IPS-15b (cell line): ENCODE data around the gene ATRX.
"Not testable (repeated sequence)": the region's sequence is repeated elsewhere in the genome, so short reads cannot be mapped to it uniquely, and the experiment has no call there.

ENCODE experiments used
- H3K27me3 ChIP-seq: one replicate; pipeline ENCODE4 v1.6.1; 2013; ENCODE audit warnings: low read length; ENCODE audit not compliant: control insufficient read depth, insufficient read depth
- H3K36me3 ChIP-seq: one replicate; pipeline ENCODE4 v1.6.1; 2013; ENCODE audit warnings: low read length; ENCODE audit not compliant: control insufficient read depth, insufficient read depth
- H3K4me1 ChIP-seq: one replicate; pipeline ENCODE4 v1.6.1; 2013; ENCODE audit warnings: mild to moderate bottlenecking, low read length; ENCODE audit not compliant: control insufficient read depth, insufficient read depth
- H3K4me3 ChIP-seq: one replicate; pipeline ENCODE4 v1.5.1; 2013; ENCODE audit warnings: low read depth, low read length
- H3K9ac ChIP-seq: one replicate; pipeline ENCODE4 v1.6.1; 2013; ENCODE audit warnings: low read depth, mild to moderate bottlenecking, low read length
- H3K9me3 ChIP-seq: one replicate; pipeline ENCODE4 v1.6.1; 2013; ENCODE audit warnings: mild to moderate bottlenecking, low read length; ENCODE audit not compliant: control insufficient read depth, insufficient read depth

ATRX gene

GRCh38 chrX:77771601-77772000 is 14.4 kb downstream of the ATRX start:
- H3K9me3 ChIP-seq, result no peaks in the 10 kb centered on the region
- no peak overlapping the region for H3K9ac ChIP-seq
- no peaks in the 10 kb centered on the region for H3K36me3 ChIP-seq
- H3K4me1 ChIP-seq, result no peaks in the 10 kb centered on the region
- H3K4me3 ChIP-seq, result no peak overlapping the region
- no peaks in the 10 kb centered on the region for H3K27me3 ChIP-seq

GRCh38 chrX:77768787-77769186 is 17.2 kb downstream of the ATRX start:
- no peaks in the 10 kb centered on the region for H3K9me3 ChIP-seq
- H3K4me1 ChIP-seq, result no peaks in the 10 kb centered on the region
- no peaks in the 10 kb centered on the region for H3K36me3 ChIP-seq
- H3K4me3 ChIP-seq, result no peak overlapping the region
- H3K9ac ChIP-seq, result no peak overlapping the region
- H3K27me3 ChIP-seq, result no peaks in the 10 kb centered on the region

GRCh38 chrX:77766212-77766611 is 19.8 kb downstream of the ATRX start:
- H3K9ac ChIP-seq, H3K9me3 ChIP-seq, H3K27me3 ChIP-seq, H3K4me3 ChIP-seq, H3K36me3 ChIP-seq, H3K4me1 ChIP-seq: not testable (repeated sequence)

- Histone ChIP-seq H3K9me3 (no peaks in the 10 kb centered on the region), H3K4me3 (no peak overlapping the region), H3K9ac (no peak overlapping the region), H3K36me3 (no peaks in the 10 kb centered on the region), H3K27me3 (no peaks in the 10 kb centered on the region), H3K4me1 (no peaks in the 10 kb centered on the region)
Observed at GRCh38 chrX:77755561-77755960, 30.5 kb downstream of the ATRX start.

- H3K9me3 ChIP-seq, H3K4me3 ChIP-seq, H3K36me3 ChIP-seq, H3K9ac ChIP-seq, H3K27me3 ChIP-seq, H3K4me1 ChIP-seq: not testable (repeated sequence)
Observed at GRCh38 chrX:77753942-77754341, 32.1 kb downstream of the ATRX start.

GRCh38 chrX:77749695-77750094 is 36.3 kb downstream of the ATRX start:
- H3K4me3 ChIP-seq, result no peak overlapping the region

GRCh38 chrX:77743720-77744119 is 42.3 kb downstream of the ATRX start:
- H3K27me3 ChIP-seq, result no peaks in the 10 kb centered on the region
- no peak overlapping the region for H3K4me3 ChIP-seq
- no peaks in the 10 kb centered on the region for H3K36me3 ChIP-seq
- H3K4me1 ChIP-seq, result no peaks in the 10 kb centered on the region
- no peak overlapping the region for H3K9ac ChIP-seq
- no peaks in the 10 kb centered on the region for H3K9me3 ChIP-seq

More at GRCh38 chrX:77749695-77750094, 36.3 kb downstream of the ATRX start:
- H3K9me3 ChIP-seq, result no peaks in the 10 kb centered on the region
- no peaks in the 10 kb centered on the region for H3K27me3 ChIP-seq
- H3K4me1 ChIP-seq, result no peaks in the 10 kb centered on the region
- no peak overlapping the region for H3K9ac ChIP-seq
- H3K36me3 ChIP-seq, result no peaks in the 10 kb centered on the region

GRCh38 chrX:77742788-77743476 is 43.1 kb downstream of the ATRX start:
- no peaks in the 10 kb centered on the region for H3K4me1 ChIP-seq
- no peak overlapping the region for H3K9ac ChIP-seq
- no peaks in the 10 kb centered on the region for H3K36me3 ChIP-seq
- no peak overlapping the region for H3K4me3 ChIP-seq
- no peaks in the 10 kb centered on the region for H3K9me3 ChIP-seq
- H3K27me3 ChIP-seq, result no peaks in the 10 kb centered on the region

- H3K9me3 ChIP-seq, result no peaks in the 10 kb centered on the region
- H3K9ac ChIP-seq, result no peak overlapping the region
- no peak overlapping the region for H3K4me3 ChIP-seq
- H3K27me3 ChIP-seq, result no peaks in the 10 kb centered on the region
- H3K4me1 ChIP-seq, result peaks cover 3% of the 10 kb centered on the region
- no peaks in the 10 kb centered on the region for H3K36me3 ChIP-seq
Observed at GRCh38 chrX:77740376-77740905, 45.6 kb downstream of the ATRX start.

- no peak overlapping the region for H3K4me3 ChIP-seq
- peaks cover 3% of the 10 kb centered on the region for H3K4me1 ChIP-seq
- no peaks in the 10 kb centered on the region for H3K9me3 ChIP-seq
- H3K36me3 ChIP-seq, result no peaks in the 10 kb centered on the region
- H3K9ac ChIP-seq, result no peak overlapping the region
- no peaks in the 10 kb centered on the region for H3K27me3 ChIP-seq
Observed at GRCh38 chrX:77733342-77733741, 52.7 kb downstream of the ATRX start.

GRCh38 chrX:77731821-77732419 is 54.1 kb downstream of the ATRX start:
- Histone ChIP-seq H3K27me3 (no peaks in the 10 kb centered on the region), H3K9me3 (no peaks in the 10 kb centered on the region), H3K36me3 (no peaks in the 10 kb centered on the region), H3K4me1 (peaks cover 3% of the 10 kb centered on the region), H3K4me3 (no peak overlapping the region), H3K9ac (no peak overlapping the region)

GRCh38 chrX:77726095-77726494 is 59.9 kb downstream of the ATRX start:
- H3K4me1 ChIP-seq, H3K27me3 ChIP-seq, H3K4me3 ChIP-seq, H3K9ac ChIP-seq, H3K9me3 ChIP-seq, H3K36me3 ChIP-seq: not testable (repeated sequence)
